ENCODE results near the gene STXBP3. TPM values are rescaled to one million over a fixed set of nuclear protein-coding genes. Genes with fewer than 3 reads are reported as not detected.

The STXBP3 gene
- polyA plus RNA-seq, 1 donor = 55.5 TPM

GRCh38 chr1:108708691-108709660, 37.5 kb upstream of the STXBP3 start:
- Histone ChIP-seq H3K36me3 (ENCODE audit: control insufficient read depth, insufficient read depth, low read length) (no peaks in the 10 kb centered on the region), H3K4me3 (ENCODE audit: low read length) (no peak overlapping the region), H3K9me3 (ENCODE audit: control insufficient read depth, low read depth, low read length) (no peaks in the 10 kb centered on the region), H3K4me1 (ENCODE audit: control insufficient read depth, insufficient read depth, low read length) (no peaks in the 10 kb centered on the region), H3K27ac (ENCODE audit: low read length) (no peak overlapping the region), H3K27me3 (ENCODE audit: control insufficient read depth, insufficient read depth, low read length) (peaks cover 9% of the 10 kb centered on the region)
- no peak for DNase-seq
- 80% methylated on average over 1 of the region's 7 CpGs for WGBS (ENCODE audit: insufficient coverage, low lambda C conversion rate)

- no peak within 1 kb of the TSS for H3K27ac ChIP-seq (ENCODE audit: low read length)
- no peak within 1 kb of the TSS for H3K4me3 ChIP-seq (ENCODE audit: low read length)
- DNase-seq = no peak
- H3K36me3 ChIP-seq (ENCODE audit: control insufficient read depth, insufficient read depth, low read length) = no peaks in the 10 kb centered on the region
- no peaks in the 10 kb centered on the region for H3K9me3 ChIP-seq (ENCODE audit: control insufficient read depth, low read depth, low read length)
- 76% methylated on average over 3 of the region's 9 CpGs for WGBS (ENCODE audit: insufficient coverage, low lambda C conversion rate)
- H3K27me3 ChIP-seq (ENCODE audit: control insufficient read depth, insufficient read depth, low read length) = peaks cover 10% of the 10 kb centered on the region
- H3K4me1 ChIP-seq (ENCODE audit: control insufficient read depth, insufficient read depth, low read length) = no peaks in the 10 kb centered on the region
Observed at GRCh38 chr1:108712606-108713150, 33.8 kb upstream of the STXBP3 start, which contains the start of gene FNDC7. Gene FNDC7 (plus strand): TSS chr1:108712908. CDS start chr1:108712934, 26 bp downstream.

- Histone ChIP-seq H3K27me3 (ENCODE audit: control insufficient read depth, insufficient read depth, low read length) (peaks cover 9% of the 10 kb centered on the region), H3K27ac (ENCODE audit: low read length) (no peak overlapping the region), H3K4me3 (ENCODE audit: low read length) (no peak overlapping the region), H3K4me1 (ENCODE audit: control insufficient read depth, insufficient read depth, low read length) (no peaks in the 10 kb centered on the region), H3K9me3 (ENCODE audit: control insufficient read depth, low read depth, low read length) (no peaks in the 10 kb centered on the region), H3K36me3 (ENCODE audit: control insufficient read depth, insufficient read depth, low read length) (no peaks in the 10 kb centered on the region)
- no CpG with 5 or more reads among the region's 5 CpGs for WGBS (ENCODE audit: insufficient coverage, low lambda C conversion rate)
- no peak for DNase-seq
Observed at GRCh38 chr1:108715932-108716331, 30.5 kb upstream of the STXBP3 start.

GRCh38 chr1:108716437-108717230, 29.8 kb upstream of the STXBP3 start:
- Histone ChIP-seq H3K36me3 (ENCODE audit: control insufficient read depth, insufficient read depth, low read length) (no peaks in the 10 kb centered on the region), H3K27ac (ENCODE audit: low read length) (no peak overlapping the region), H3K4me1 (ENCODE audit: control insufficient read depth, insufficient read depth, low read length) (no peaks in the 10 kb centered on the region), H3K9me3 (ENCODE audit: control insufficient read depth, low read depth, low read length) (no peaks in the 10 kb centered on the region), H3K4me3 (ENCODE audit: low read length) (no peak overlapping the region), H3K27me3 (ENCODE audit: control insufficient read depth, insufficient read depth, low read length) (peaks cover 9% of the 10 kb centered on the region)
- WGBS (ENCODE audit: insufficient coverage, low lambda C conversion rate) = no CpG with 5 or more reads among the region's 2 CpGs
- no peak for DNase-seq

- H3K4me1 ChIP-seq (ENCODE audit: control insufficient read depth, insufficient read depth, low read length) = no peaks in the 10 kb centered on the region
- no CpG with 5 or more reads among the region's 9 CpGs for WGBS (ENCODE audit: insufficient coverage, low lambda C conversion rate)
- no peak for DNase-seq
- no peak overlapping the region for H3K4me3 ChIP-seq (ENCODE audit: low read length)
- H3K9me3 ChIP-seq (ENCODE audit: control insufficient read depth, low read depth, low read length) = no peaks in the 10 kb centered on the region
- H3K27me3 ChIP-seq (ENCODE audit: control insufficient read depth, insufficient read depth, low read length) = peaks cover 5% of the 10 kb centered on the region
- no peak overlapping the region for H3K27ac ChIP-seq (ENCODE audit: low read length)
- no peaks in the 10 kb centered on the region for H3K36me3 ChIP-seq (ENCODE audit: control insufficient read depth, insufficient read depth, low read length)
Observed at GRCh38 chr1:108717774-108718316, 28.6 kb upstream of the STXBP3 start.

GRCh38 chr1:108718927-108719655, 27.4 kb upstream of the STXBP3 start:
- Histone ChIP-seq H3K27me3 (ENCODE audit: control insufficient read depth, insufficient read depth, low read length) (peaks cover 5% of the 10 kb centered on the region), H3K27ac (ENCODE audit: low read length) (no peak overlapping the region), H3K36me3 (ENCODE audit: control insufficient read depth, insufficient read depth, low read length) (no peaks in the 10 kb centered on the region), H3K4me1 (ENCODE audit: control insufficient read depth, insufficient read depth, low read length) (no peaks in the 10 kb centered on the region), H3K9me3 (ENCODE audit: control insufficient read depth, low read depth, low read length) (no peaks in the 10 kb centered on the region), H3K4me3 (ENCODE audit: low read length) (no peak overlapping the region)
- no peak for DNase-seq
- WGBS (ENCODE audit: insufficient coverage, low lambda C conversion rate) = 92% methylated on average over 2 of the region's 6 CpGs

- DNase-seq = no peak
- no CpG with 5 or more reads among the region's 8 CpGs for WGBS (ENCODE audit: insufficient coverage, low lambda C conversion rate)
- no peak overlapping the region for H3K4me3 ChIP-seq (ENCODE audit: low read length)
- H3K36me3 ChIP-seq (ENCODE audit: control insufficient read depth, insufficient read depth, low read length) = no peaks in the 10 kb centered on the region
- no peak overlapping the region for H3K27ac ChIP-seq (ENCODE audit: low read length)
- peaks cover 5% of the 10 kb centered on the region for H3K27me3 ChIP-seq (ENCODE audit: control insufficient read depth, insufficient read depth, low read length)
- no peaks in the 10 kb centered on the region for H3K9me3 ChIP-seq (ENCODE audit: control insufficient read depth, low read depth, low read length)
- H3K4me1 ChIP-seq (ENCODE audit: control insufficient read depth, insufficient read depth, low read length) = no peaks in the 10 kb centered on the region
Observed at GRCh38 chr1:108719656-108720435, 26.6 kb upstream of the STXBP3 start.

- Histone ChIP-seq H3K27ac (ENCODE audit: low read length) (no peak overlapping the region), H3K4me1 (ENCODE audit: control insufficient read depth, insufficient read depth, low read length) (no peaks in the 10 kb centered on the region), H3K9me3 (ENCODE audit: control insufficient read depth, low read depth, low read length) (no peaks in the 10 kb centered on the region), H3K36me3 (ENCODE audit: control insufficient read depth, insufficient read depth, low read length) (no peaks in the 10 kb centered on the region), H3K27me3 (ENCODE audit: control insufficient read depth, insufficient read depth, low read length) (peaks cover 2% of the 10 kb centered on the region), H3K4me3 (ENCODE audit: low read length) (no peak overlapping the region)
- 14% methylated on average over 2 of the region's 6 CpGs for WGBS (ENCODE audit: insufficient coverage, low lambda C conversion rate)
- no peak for DNase-seq
Observed at GRCh38 chr1:108722292-108722691, 24.2 kb upstream of the STXBP3 start.

GRCh38 chr1:108725906-108726305, 20.6 kb upstream of the STXBP3 start:
- Histone ChIP-seq H3K9me3 (ENCODE audit: control insufficient read depth, low read depth, low read length) (no peaks in the 10 kb centered on the region), H3K4me1 (ENCODE audit: control insufficient read depth, insufficient read depth, low read length) (no peaks in the 10 kb centered on the region), H3K4me3 (ENCODE audit: low read length) (no peak overlapping the region), H3K36me3 (ENCODE audit: control insufficient read depth, insufficient read depth, low read length) (no peaks in the 10 kb centered on the region), H3K27me3 (ENCODE audit: control insufficient read depth, insufficient read depth, low read length) (peaks cover 2% of the 10 kb centered on the region), H3K27ac (ENCODE audit: low read length) (no peak overlapping the region)
- peak in 1 of 2 donors; percentile 32 for DNase-seq
- no CpG with 5 or more reads among the region's 1 CpG for WGBS (ENCODE audit: insufficient coverage, low lambda C conversion rate)

Data from large intestine (tissue), 3 donors.